GM21381 (cell line): ENCODE data around the gene MRTO4.

Experiments used
- ATAC-seq: cut with Tn5 transposase; IDR thresholded peaks from one replicate; pipeline ENCODE4 v1.9.1; 2021; ENCODE audit warnings: mild to moderate bottlenecking, moderate library complexity; ENCODE audit not compliant: unreplicated experiment

The MRTO4 gene

GRCh38 chr1:19308509-19308907, 56.9 kb downstream of the MRTO4 start:
- no peak for ATAC-seq

DNA sequence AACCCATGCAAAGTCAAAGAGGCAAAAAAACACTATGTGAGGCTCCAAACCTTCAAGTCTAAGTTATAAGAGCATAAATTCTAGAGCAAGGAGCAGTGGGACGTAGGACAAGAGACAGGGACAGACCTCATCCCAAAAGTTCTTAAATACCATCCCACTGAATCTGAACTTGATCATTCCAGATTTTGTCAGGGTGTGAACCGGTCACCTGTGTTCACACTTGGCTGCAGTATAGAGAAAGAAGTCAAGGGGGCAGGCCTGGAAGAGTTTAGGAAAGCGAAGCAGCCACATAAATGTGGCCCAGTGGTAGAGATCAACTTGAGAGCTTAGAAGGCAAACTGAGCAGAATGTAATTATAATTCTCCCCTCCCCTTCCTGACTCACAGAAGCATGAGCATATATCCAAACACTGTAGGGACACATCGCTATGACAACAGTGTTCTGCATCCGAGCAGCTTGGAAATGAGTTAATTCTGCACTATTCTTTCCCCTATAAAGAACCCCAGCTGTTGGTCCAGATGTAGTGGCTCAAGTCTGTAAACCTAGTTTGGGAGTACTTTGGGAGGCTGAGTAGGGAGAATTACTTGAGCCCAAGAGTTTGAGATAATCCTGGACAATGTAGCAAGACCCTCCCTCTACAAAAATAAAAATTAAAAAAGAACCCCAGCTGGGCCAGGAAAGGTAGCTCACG, 57.7 kb downstream of the MRTO4 start:
- ATAC-seq, result no peak
